Measurements from ENCODE around the gene OLFML2B.

Gene OLFML2B

DNA sequence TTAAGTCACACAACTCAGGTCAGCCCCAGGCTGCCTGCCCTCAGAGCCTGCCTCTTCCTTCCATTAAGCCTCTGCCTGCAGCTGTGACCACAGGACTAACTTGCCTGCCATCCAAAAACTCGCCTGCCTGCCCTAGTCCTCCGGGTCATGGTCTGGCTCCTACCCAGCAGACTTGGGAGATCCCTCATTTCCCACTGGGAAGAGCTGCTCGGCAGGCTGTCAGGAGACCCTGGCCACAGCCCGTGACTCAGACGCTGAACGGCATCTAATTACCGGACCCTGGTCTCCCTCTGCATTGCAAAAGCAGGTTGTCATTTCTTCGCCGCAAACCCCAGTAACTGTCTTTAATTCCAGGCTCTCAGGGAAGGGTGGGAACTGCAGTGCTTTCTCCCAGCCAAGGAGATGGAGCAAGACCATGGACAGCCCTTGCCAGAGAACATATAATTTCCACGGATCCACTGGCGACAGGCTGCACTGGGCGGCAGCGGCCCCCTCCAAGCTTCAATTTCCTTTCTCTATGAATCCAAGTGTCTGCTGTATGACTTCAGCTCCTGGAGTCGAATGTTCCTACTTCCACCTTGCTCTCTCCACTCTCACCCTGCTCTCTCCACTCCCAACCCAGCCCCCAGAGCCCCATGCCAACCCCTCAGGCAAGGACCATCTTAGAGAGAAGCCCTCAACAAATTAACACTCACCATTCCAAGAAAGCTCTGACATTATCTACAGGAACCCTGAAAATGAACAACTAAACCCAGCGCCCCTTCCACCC is 20.4 kb downstream of the OLFML2B start:
- no peak overlapping the region for H3K18ac ChIP-seq (ENCODE audit: low read length)
- H3K79me1 ChIP-seq (ENCODE audit: low read length): peaks cover 6% of the 10 kb centered on the region
- peak in 1 of 2 donors; percentile 19 for DNase-seq
- H2AFZ ChIP-seq (ENCODE audit: insufficient read depth, low read length, poor library complexity): peak overlapping the region; percentile 5
- H3K27ac ChIP-seq (ENCODE audit: low read depth, low read length): peak overlapping the region; percentile 16
- no peak overlapping the region for H3K14ac ChIP-seq (ENCODE audit: low read length)
- no peak overlapping the region for H2BK5ac ChIP-seq (ENCODE audit: low read depth, low read length, poor library complexity)
- no peak overlapping the region for H2BK120ac ChIP-seq (ENCODE audit: insufficient read depth, low read length, poor library complexity)
- no peak overlapping the region for H3K4me3 ChIP-seq (ENCODE audit: low read depth, low read length)
- H3K23ac ChIP-seq (ENCODE audit: low read length): no peak overlapping the region
- no peaks in the 10 kb centered on the region for H3K9me3 ChIP-seq (ENCODE audit: insufficient read depth, low read depth, low read length)
- H3K4ac ChIP-seq (ENCODE audit: low read depth, low read length): no peak overlapping the region
- no peak overlapping the region for H4K12ac ChIP-seq (ENCODE audit: low read depth, low read length)
- H3K4me2 ChIP-seq (ENCODE audit: low read length): peak overlapping the region; percentile 15
- H3K79me2 ChIP-seq (ENCODE audit: control insufficient read depth, insufficient read depth, low read length, poor library complexity): no peaks in the 10 kb centered on the region
- no peak overlapping the region for H2AK5ac ChIP-seq (ENCODE audit: low read length)
- H3K9ac ChIP-seq (ENCODE audit: low read length): no peak overlapping the region
- H3K36me3 ChIP-seq (ENCODE audit: control insufficient read depth in 1 of 2, insufficient read depth in 2 of 2, low read length in 2 of 2): no peaks in the 10 kb centered on the region
- H4K8ac ChIP-seq (ENCODE audit: low read depth, low read length): no peak overlapping the region
- peak overlapping the region; percentile 51 for H2BK12ac ChIP-seq (ENCODE audit: low read length)
- H3K4me1 ChIP-seq (ENCODE audit: control insufficient read depth in 1 of 2, insufficient read depth in 2 of 2, low read length in 2 of 2): peaks cover 13 to 19% of the 10 kb centered on the region in 2 experiments
- H4K91ac ChIP-seq (ENCODE audit: low read depth, low read length): no peak overlapping the region
- H3K27me3 ChIP-seq (ENCODE audit: insufficient read depth, low read length): peaks cover 2% of the 10 kb centered on the region
- no CpG with 5 or more reads among the region's 15 CpGs for WGBS (ENCODE audit: extremely low coverage, insufficient coverage, insufficient read length)

DNA sequence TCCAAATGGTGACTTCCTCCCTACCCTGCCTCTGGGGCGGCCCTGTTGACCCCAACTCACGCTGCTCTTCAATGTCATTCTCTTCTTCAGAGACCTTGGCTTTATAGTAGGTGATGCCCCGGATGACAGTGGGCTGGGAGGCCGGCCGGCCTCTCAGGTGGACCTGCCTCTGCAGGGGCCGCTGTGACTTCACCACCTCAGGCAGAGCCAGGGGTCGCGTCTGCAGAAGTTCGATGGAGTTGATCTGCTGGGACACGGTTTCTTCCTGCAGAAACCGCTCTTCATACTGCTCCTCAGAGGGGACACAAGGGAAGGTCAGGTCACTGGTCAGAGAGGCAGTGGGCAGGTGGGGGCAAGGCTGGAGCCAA is 23.6 kb downstream of the OLFML2B start:
- no peak overlapping the region for H2BK5ac ChIP-seq (ENCODE audit: low read depth, low read length, poor library complexity)
- H3K79me1 ChIP-seq (ENCODE audit: low read length): peaks cover 6% of the 10 kb centered on the region
- no peak overlapping the region for H4K91ac ChIP-seq (ENCODE audit: low read depth, low read length)
- H3K4me1 ChIP-seq (ENCODE audit: control insufficient read depth in 1 of 2, insufficient read depth in 2 of 2, low read length in 2 of 2): peaks cover 13 to 19% of the 10 kb centered on the region in 2 experiments
- H3K23ac ChIP-seq (ENCODE audit: low read length): no peak overlapping the region
- H3K18ac ChIP-seq (ENCODE audit: low read length): no peak overlapping the region
- no peak overlapping the region for H3K4ac ChIP-seq (ENCODE audit: low read depth, low read length)
- no peaks in the 10 kb centered on the region for H3K79me2 ChIP-seq (ENCODE audit: control insufficient read depth, insufficient read depth, low read length, poor library complexity)
- H4K12ac ChIP-seq (ENCODE audit: low read depth, low read length): no peak overlapping the region
- peaks cover 2% of the 10 kb centered on the region for H3K27me3 ChIP-seq (ENCODE audit: insufficient read depth, low read length)
- no peak overlapping the region for H3K4me2 ChIP-seq (ENCODE audit: low read length)
- no peak overlapping the region for H4K8ac ChIP-seq (ENCODE audit: low read depth, low read length)
- no CpG with 5 or more reads among the region's 11 CpGs for WGBS (ENCODE audit: extremely low coverage, insufficient coverage, insufficient read length)
- no peak overlapping the region for H3K27ac ChIP-seq (ENCODE audit: low read depth, low read length)
- no peak overlapping the region for H2BK12ac ChIP-seq (ENCODE audit: low read length)
- H2AK5ac ChIP-seq (ENCODE audit: low read length): no peak overlapping the region
- peaks cover 4% of the 10 kb centered on the region for H3K9me3 ChIP-seq (ENCODE audit: insufficient read depth, low read depth, low read length)
- H2BK120ac ChIP-seq (ENCODE audit: insufficient read depth, low read length, poor library complexity): no peak overlapping the region
- no peak overlapping the region for H2AFZ ChIP-seq (ENCODE audit: insufficient read depth, low read length, poor library complexity)
- H3K36me3 ChIP-seq (ENCODE audit: control insufficient read depth in 1 of 2, insufficient read depth in 2 of 2, low read length in 2 of 2): no peaks in the 10 kb centered on the region
- H3K4me3 ChIP-seq (ENCODE audit: low read depth, low read length): no peak overlapping the region
- no peak for DNase-seq
- no peak overlapping the region for H3K14ac ChIP-seq (ENCODE audit: low read length)
- no peak overlapping the region for H3K9ac ChIP-seq (ENCODE audit: low read length)

DNA sequence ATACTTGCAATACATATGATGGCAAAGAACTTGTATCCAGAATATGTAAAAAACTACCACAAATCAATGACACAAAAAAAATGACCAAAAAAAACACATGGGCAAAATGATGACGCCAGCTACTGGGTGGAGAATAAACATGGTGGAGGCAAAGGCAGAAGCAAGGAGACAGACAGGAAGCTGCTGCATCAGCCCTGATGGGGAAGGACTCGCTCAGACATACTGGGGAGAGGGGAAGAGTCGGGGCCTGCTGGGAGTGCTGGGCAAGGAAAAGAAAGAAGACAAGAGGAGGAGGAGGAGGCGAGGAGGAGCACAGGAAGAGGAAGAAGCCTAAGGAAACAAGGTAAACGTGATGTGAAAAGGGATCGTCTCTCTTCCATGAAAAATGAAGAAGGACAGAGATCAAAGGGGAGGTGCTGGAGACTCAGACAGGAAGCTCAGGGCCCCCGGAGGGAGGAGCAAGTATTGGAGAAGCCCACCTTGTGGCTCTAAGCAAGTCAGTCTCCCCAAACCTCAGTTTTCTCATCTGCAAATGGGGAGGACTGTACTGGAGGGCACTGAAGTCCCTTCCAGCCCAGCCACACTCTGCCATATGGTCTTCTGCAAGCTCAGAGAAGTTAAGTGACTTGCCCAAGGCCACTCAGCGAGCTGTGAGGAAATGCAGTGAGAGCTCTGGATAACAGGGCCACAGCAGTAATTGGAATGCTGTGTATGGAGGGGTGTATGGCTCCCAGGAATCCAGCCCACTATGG is 24.2 kb downstream of the OLFML2B start:
- peaks cover 4% of the 10 kb centered on the region for H3K9me3 ChIP-seq (ENCODE audit: insufficient read depth, low read depth, low read length)
- no peaks in the 10 kb centered on the region for H3K36me3 ChIP-seq (ENCODE audit: control insufficient read depth in 1 of 2, insufficient read depth in 2 of 2, low read length in 2 of 2)
- WGBS (ENCODE audit: extremely low coverage, insufficient coverage, insufficient read length): no CpG with 5 or more reads among the region's 8 CpGs
- no peak overlapping the region for H4K12ac ChIP-seq (ENCODE audit: low read depth, low read length)
- H4K91ac ChIP-seq (ENCODE audit: low read depth, low read length): no peak overlapping the region
- H3K23ac ChIP-seq (ENCODE audit: low read length): no peak overlapping the region
- no peak overlapping the region for H2AFZ ChIP-seq (ENCODE audit: insufficient read depth, low read length, poor library complexity)
- H3K79me1 ChIP-seq (ENCODE audit: low read length): peaks cover 6% of the 10 kb centered on the region
- DNase-seq: no peak
- no peak overlapping the region for H2BK12ac ChIP-seq (ENCODE audit: low read length)
- no peak overlapping the region for H3K4ac ChIP-seq (ENCODE audit: low read depth, low read length)
- no peak overlapping the region for H3K9ac ChIP-seq (ENCODE audit: low read length)
- H3K4me3 ChIP-seq (ENCODE audit: low read depth, low read length): no peak overlapping the region
- H3K79me2 ChIP-seq (ENCODE audit: control insufficient read depth, insufficient read depth, low read length, poor library complexity): no peaks in the 10 kb centered on the region
- H2AK5ac ChIP-seq (ENCODE audit: low read length): no peak overlapping the region
- no peak overlapping the region for H3K18ac ChIP-seq (ENCODE audit: low read length)
- H2BK5ac ChIP-seq (ENCODE audit: low read depth, low read length, poor library complexity): no peak overlapping the region
- H3K4me1 ChIP-seq (ENCODE audit: control insufficient read depth in 1 of 2, insufficient read depth in 2 of 2, low read length in 2 of 2): peaks cover 13 to 17% of the 10 kb centered on the region in 2 experiments
- no peak overlapping the region for H3K27ac ChIP-seq (ENCODE audit: low read depth, low read length)
- peaks cover 2% of the 10 kb centered on the region for H3K27me3 ChIP-seq (ENCODE audit: insufficient read depth, low read length)
- H2BK120ac ChIP-seq (ENCODE audit: insufficient read depth, low read length, poor library complexity): no peak overlapping the region
- no peak overlapping the region for H4K8ac ChIP-seq (ENCODE audit: low read depth, low read length)
- no peak overlapping the region for H3K14ac ChIP-seq (ENCODE audit: low read length)
- H3K4me2 ChIP-seq (ENCODE audit: low read length): no peak overlapping the region

DNA sequence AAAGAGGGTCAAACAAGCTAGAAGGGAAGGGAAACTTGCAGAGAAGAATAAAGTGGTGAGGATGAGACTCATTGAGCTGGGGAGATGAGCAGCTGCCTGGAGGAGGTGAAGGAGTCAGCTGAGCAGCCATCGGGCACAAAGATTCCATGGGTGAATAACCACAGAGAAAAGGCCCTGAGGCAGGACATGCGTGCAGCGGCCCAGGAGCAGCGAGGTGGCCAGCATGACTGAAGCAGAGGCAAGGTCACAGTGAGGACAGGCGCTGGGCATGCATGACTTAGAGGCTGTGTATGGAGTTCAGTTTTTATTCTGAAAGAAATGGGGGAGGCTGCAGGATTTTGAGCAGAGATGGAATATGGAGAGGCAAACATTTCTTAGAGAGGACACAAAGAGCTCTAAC is 24.9 kb downstream of the OLFML2B start:
- DNase-seq: peak in 1 of 2 donors; percentile 38
- peaks cover 10 to 12% of the 10 kb centered on the region in 2 experiments for H3K4me1 ChIP-seq (ENCODE audit: control insufficient read depth in 1 of 2, insufficient read depth in 2 of 2, low read length in 2 of 2)
- H4K8ac ChIP-seq (ENCODE audit: low read depth, low read length): no peak overlapping the region
- H4K91ac ChIP-seq (ENCODE audit: low read depth, low read length): no peak overlapping the region
- peaks cover 2% of the 10 kb centered on the region for H3K27me3 ChIP-seq (ENCODE audit: insufficient read depth, low read length)
- peaks cover 4% of the 10 kb centered on the region for H3K9me3 ChIP-seq (ENCODE audit: insufficient read depth, low read depth, low read length)
- no peak overlapping the region for H2BK5ac ChIP-seq (ENCODE audit: low read depth, low read length, poor library complexity)
- no peak overlapping the region for H2AFZ ChIP-seq (ENCODE audit: insufficient read depth, low read length, poor library complexity)
- no CpG with 5 or more reads among the region's 5 CpGs for WGBS (ENCODE audit: extremely low coverage, insufficient coverage, insufficient read length)
- no peak overlapping the region for H3K9ac ChIP-seq (ENCODE audit: low read length)
- H3K4me2 ChIP-seq (ENCODE audit: low read length): no peak overlapping the region
- H2BK120ac ChIP-seq (ENCODE audit: insufficient read depth, low read length, poor library complexity): no peak overlapping the region
- H3K27ac ChIP-seq (ENCODE audit: low read depth, low read length): no peak overlapping the region
- peaks cover 6% of the 10 kb centered on the region for H3K79me1 ChIP-seq (ENCODE audit: low read length)
- H3K79me2 ChIP-seq (ENCODE audit: control insufficient read depth, insufficient read depth, low read length, poor library complexity): no peaks in the 10 kb centered on the region
- H3K18ac ChIP-seq (ENCODE audit: low read length): no peak overlapping the region
- H3K36me3 ChIP-seq (ENCODE audit: control insufficient read depth in 1 of 2, insufficient read depth in 2 of 2, low read length in 2 of 2): no peaks in the 10 kb centered on the region
- H2BK12ac ChIP-seq (ENCODE audit: low read length): no peak overlapping the region
- no peak overlapping the region for H3K4ac ChIP-seq (ENCODE audit: low read depth, low read length)
- H2AK5ac ChIP-seq (ENCODE audit: low read length): no peak overlapping the region
- H4K12ac ChIP-seq (ENCODE audit: low read depth, low read length): no peak overlapping the region
- no peak overlapping the region for H3K23ac ChIP-seq (ENCODE audit: low read length)
- H3K4me3 ChIP-seq (ENCODE audit: low read depth, low read length): no peak overlapping the region
- H3K14ac ChIP-seq (ENCODE audit: low read length): no peak overlapping the region
